Stomach (tissue), 9 donors: ENCODE measurements around the gene MCC. TPM values are rescaled to one million over a fixed set of nuclear protein-coding genes. Genes with fewer than 3 reads are reported as not detected.

Experiments used
- DNase-seq, 2 donors: peaks; one replicate each; pipeline versions ENCODE4 v3.0.0 to v3.0.0-alpha.2; 2013 to 2019
- H3K27ac ChIP-seq, 5 donors: fragments of 200-600 bp in 4 of 5; sonication (generic) in 4 of 5; one replicate each; pipeline ENCODE4 v1.5.1; 2013 to 2019; ENCODE audit warnings: mild to moderate bottlenecking in 1 of 5, moderate library complexity in 1 of 5
- H3K27me3 ChIP-seq, 3 donors: fragments of 200-600 bp; sonication (generic); one replicate each; pipeline ENCODE4 v1.5.1; 2017 to 2019; ENCODE audit warnings: mixed run types in 1 of 3
- H3K36me3 ChIP-seq, 4 donors: fragments of 200-600 bp; sonication (generic); 1 replicate in 3 of 4; 2 replicates in 1 of 4; pipeline ENCODE4 v1.5.1; 2016 to 2019
- H3K4me1 ChIP-seq, 4 donors: fragments of 200-600 bp; sonication (generic); one replicate each; pipeline ENCODE4 v1.5.1; 2016 to 2019
- H3K4me3 ChIP-seq, 4 donors: fragments of 200-600 bp; sonication (generic) in 3 of 4; one replicate each; pipeline ENCODE4 v1.5.1; 2016 to 2019; ENCODE audit warnings: mild to moderate bottlenecking in 1 of 4
- H3K9me3 ChIP-seq, 4 donors: fragments of 200-600 bp; sonication (generic); one replicate each; pipeline ENCODE4 v1.5.1; 2016 to 2019
- EP300 ChIP-seq: sonication (generic); formaldehyde crosslinking; IDR thresholded peaks from one replicate; pipeline ENCODE4 v1.6.1; 2017; ENCODE audit warnings: antibody characterized with exemption
- POLR2A ChIP-seq, 4 donors: fragments of 450-650 bp; IDR thresholded peaks; one replicate each; pipeline ENCODE4 v1.6.1; 2016; ENCODE audit warnings: antibody characterized with exemption in 4 of 4, control low read depth in 2 of 4, mild to moderate bottlenecking in 1 of 4, moderate library complexity in 1 of 4
- POLR2AphosphoS5 ChIP-seq, 3 donors: sonication (generic); formaldehyde crosslinking; IDR thresholded peaks; one replicate each; pipeline ENCODE4 v1.6.1; 2016; ENCODE audit warnings: antibody characterized with exemption in 3 of 3
- WGBS, 5 donors: extraction: QIAGEN DNeasy Blood & Tissue Kit in 3 of 5; methylation state at CpG; one replicate each; pipeline versions ENCODE4 v1.1.5 to v1.1.7; 2013 to 2018; 5-methylcytosine and 5-hydroxymethylcytosine counted together
- intact Hi-C: fragments of 100-400 bp; cut with DNase I; formaldehyde crosslinking; loops from one replicate; pipeline ENCODE4 v1.15.1; 2023; ENCODE audit warnings: low total_unique reads
- polyA plus RNA-seq, 3 donors: library from polyadenylated mRNA; stranded (reverse); fragments of 200-250 nt; gene quantifications; one replicate each; pipeline ENCODE4 v1.2.3, GENCODE V29; 2013
- total RNA-seq, 5 donors: library from RNA; depleted of rRNA; stranded (reverse); fragments of >200 nt; gene quantifications; one replicate each; pipeline versions ENCODE4 v1.1.0 to v1.2.3, GENCODE V29; 2014 to 2016
- TF ChIP-seq, protein P1 (sequence below), 7 experiments: fragments of 450-650 bp in 4 of 7; fragments of 200-600 bp in 3 of 7; sonication (generic) in 3 of 7; IDR thresholded peaks; one replicate each; pipeline ENCODE4 v1.5.1; 2016 to 2019; ENCODE audit warnings: antibody characterized with exemption in 7 of 7, control low read depth in 2 of 7, mild to moderate bottlenecking in 1 of 7
- donor health status: healthy with polysubstance abuse.
- donor health status: Bipolar disorder and iron deficiency.
- donor health status: healthy.

MCC gene
- total and polyA plus RNA-seq, 8 donors: 3.8 to 35.1 (median 8.9) TPM

DNA sequence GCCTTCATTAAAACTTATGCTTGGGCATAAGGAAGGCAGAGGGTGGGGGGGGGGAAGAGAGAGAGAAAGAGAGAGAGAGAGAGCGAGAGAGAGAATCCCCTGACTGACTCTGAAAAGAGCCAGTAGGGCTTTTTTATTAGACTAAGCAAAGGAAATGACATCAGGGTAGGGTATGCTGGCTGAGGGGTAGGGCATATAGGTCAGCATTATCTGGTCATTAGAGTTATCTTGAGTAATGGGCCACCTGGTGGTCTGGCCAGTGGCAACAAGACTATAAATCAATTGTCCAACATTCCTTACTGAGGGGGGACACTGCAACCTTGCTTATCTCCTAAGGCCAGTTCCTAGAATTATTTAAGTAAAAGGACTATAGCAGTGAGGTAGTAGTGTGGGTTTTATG is 120.7 kb downstream of the MCC start:
- H3K36me3 ChIP-seq: no peaks in the 10 kb centered on the region
- intact Hi-C loops: no loop called here
- no peaks in the 10 kb centered on the region for H3K27me3 ChIP-seq
- no peak overlapping the region for H3K4me3 ChIP-seq
- no peak for DNase-seq
- H3K9me3 ChIP-seq: peaks cover 8 to 27% (median 13%) of the 10 kb centered on the region in 4 donors
- WGBS, 5 donors: 82 to 96% (median 85%) methylated on average over 1 of the region's 1 CpG
- no peak overlapping the region for H3K27ac ChIP-seq
- peaks cover 0 to 15% (median 9%) of the 10 kb centered on the region in 4 donors for H3K4me1 ChIP-seq
- TF ChIP-seq POLR2AphosphoS5 (IDR thresholded peaks at IDR 0.05) (no peak), POLR2A (IDR thresholded peaks at IDR 0.05) (no peak), EP300 (no peak)
- TF ChIP-seq, protein P1, sequence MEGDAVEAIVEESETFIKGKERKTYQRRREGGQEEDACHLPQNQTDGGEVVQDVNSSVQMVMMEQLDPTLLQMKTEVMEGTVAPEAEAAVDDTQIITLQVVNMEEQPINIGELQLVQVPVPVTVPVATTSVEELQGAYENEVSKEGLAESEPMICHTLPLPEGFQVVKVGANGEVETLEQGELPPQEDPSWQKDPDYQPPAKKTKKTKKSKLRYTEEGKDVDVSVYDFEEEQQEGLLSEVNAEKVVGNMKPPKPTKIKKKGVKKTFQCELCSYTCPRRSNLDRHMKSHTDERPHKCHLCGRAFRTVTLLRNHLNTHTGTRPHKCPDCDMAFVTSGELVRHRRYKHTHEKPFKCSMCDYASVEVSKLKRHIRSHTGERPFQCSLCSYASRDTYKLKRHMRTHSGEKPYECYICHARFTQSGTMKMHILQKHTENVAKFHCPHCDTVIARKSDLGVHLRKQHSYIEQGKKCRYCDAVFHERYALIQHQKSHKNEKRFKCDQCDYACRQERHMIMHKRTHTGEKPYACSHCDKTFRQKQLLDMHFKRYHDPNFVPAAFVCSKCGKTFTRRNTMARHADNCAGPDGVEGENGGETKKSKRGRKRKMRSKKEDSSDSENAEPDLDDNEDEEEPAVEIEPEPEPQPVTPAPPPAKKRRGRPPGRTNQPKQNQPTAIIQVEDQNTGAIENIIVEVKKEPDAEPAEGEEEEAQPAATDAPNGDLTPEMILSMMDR (IDR thresholded peaks at IDR 0.05): no peak

DNA sequence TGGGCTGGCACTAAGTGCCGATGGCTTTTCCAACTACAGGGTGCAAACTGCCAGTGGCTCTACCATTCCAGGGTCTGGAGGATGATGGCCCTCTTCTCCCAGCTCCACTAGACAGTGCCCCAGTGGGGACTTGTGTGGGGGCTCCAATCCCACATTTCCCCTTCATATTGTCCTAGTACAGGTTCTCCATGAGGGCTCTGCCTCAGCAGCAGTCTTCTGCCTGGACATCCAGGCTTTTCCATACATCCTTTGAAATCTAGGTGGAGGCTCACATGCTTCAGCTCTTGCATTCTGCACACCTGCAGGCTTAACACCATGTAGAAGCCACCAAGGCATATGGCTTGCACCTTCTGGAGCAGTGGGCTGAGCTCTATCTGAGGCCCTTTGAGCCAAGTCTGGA is 123.8 kb downstream of the MCC start:
- TF ChIP-seq, protein P1 (IDR thresholded peaks at IDR 0.05): no peak
- TF ChIP-seq EP300 (no peak), POLR2AphosphoS5 (IDR thresholded peaks at IDR 0.05) (no peak), POLR2A (IDR thresholded peaks at IDR 0.05) (no peak)
- Histone ChIP-seq H3K9me3 (peaks cover 8 to 27% (median 13%) of the 10 kb centered on the region in 4 donors), H3K4me1 (peaks cover 0 to 6% (median 2%) of the 10 kb centered on the region in 4 donors), H3K36me3 (no peaks in the 10 kb centered on the region), H3K4me3 (no peak overlapping the region), H3K27ac (no peak overlapping the region), H3K27me3 (no peaks in the 10 kb centered on the region)
- DNase-seq: no peak
- 93 to 100% (median 96%) methylated on average over 1 of the region's 1 CpG for WGBS, 5 donors
- intact Hi-C loops: no loop called here

DNA sequence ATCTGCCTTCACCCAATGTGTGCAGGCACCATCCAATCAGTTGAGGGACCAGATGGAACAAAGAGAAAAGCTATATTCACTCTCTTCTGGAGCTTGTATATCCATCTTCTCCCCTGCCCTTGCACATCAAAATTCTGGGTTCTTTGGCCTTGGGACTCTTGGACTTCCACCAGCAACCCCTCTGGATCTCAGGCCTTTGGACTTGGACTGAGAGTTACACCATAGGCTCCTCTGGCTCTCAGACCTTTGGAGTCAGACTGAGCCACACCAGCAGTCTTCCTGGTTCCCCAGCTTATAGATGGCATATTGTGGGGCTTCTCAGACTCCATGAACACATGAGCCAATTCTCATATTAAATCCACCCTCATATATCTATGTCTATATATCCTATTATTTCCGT is 126.6 kb downstream of the MCC start:
- no peak for DNase-seq
- 93 to 100% (median 97%) methylated on average over 1 of the region's 1 CpG for WGBS, 5 donors
- Histone ChIP-seq H3K4me1 (peaks cover 0 to 23% (median 12%) of the 10 kb centered on the region in 4 donors), H3K27me3 (no peaks in the 10 kb centered on the region), H3K36me3 (no peaks in the 10 kb centered on the region), H3K27ac (no peak overlapping the region), H3K4me3 (no peak overlapping the region), H3K9me3 (peaks cover 8 to 27% (median 13%) of the 10 kb centered on the region in 4 donors)
- intact Hi-C loops: no loop called here
- TF ChIP-seq POLR2AphosphoS5 (IDR thresholded peaks at IDR 0.05): no peak
- TF ChIP-seq, protein P1 (IDR thresholded peaks at IDR 0.05): no peak
- no peak for TF ChIP-seq EP300
- no peak for TF ChIP-seq POLR2A (IDR thresholded peaks at IDR 0.05)

DNA sequence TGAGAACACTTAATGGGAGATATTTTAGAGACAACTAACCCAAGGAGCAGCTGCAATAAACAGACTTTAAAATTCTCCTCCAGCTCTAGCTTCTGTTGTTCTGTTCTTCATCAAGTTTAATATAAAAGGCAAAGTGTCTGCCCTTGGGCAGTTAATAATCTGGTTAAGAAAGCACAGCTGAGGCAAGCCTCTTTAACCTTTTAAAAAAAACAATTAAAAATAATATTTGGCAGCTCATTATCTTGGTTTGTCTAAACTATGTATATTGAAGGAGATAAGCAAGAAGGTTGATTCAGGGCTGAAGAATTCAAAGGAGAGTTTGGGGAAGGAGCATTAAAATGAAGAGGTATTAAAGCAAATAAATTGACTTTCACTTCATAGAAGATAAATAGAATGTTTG is 128.8 kb downstream of the MCC start:
- DNase-seq: no peak
- intact Hi-C loops: no loop called here
- Histone ChIP-seq H3K4me1 (peaks cover 0 to 23% (median 12%) of the 10 kb centered on the region in 4 donors), H3K27ac (no peak overlapping the region), H3K27me3 (no peaks in the 10 kb centered on the region), H3K9me3 (peaks cover under 1 to 12% (median 3%) of the 10 kb centered on the region in 4 donors), H3K4me3 (no peak overlapping the region), H3K36me3 (no peaks in the 10 kb centered on the region)
- TF ChIP-seq EP300 (no peak), POLR2A (IDR thresholded peaks at IDR 0.05) (no peak), POLR2AphosphoS5 (IDR thresholded peaks at IDR 0.05) (no peak)
- TF ChIP-seq, protein P1 (IDR thresholded peaks at IDR 0.05): no peak
